HK-2 (cell line): Measurements from ENCODE around the gene DIAPH3.

ENCODE experiments used
- DNase-seq: peaks from one replicate; pipeline ENCODE4 v3.0.0-alpha.2; 2018; ENCODE audit not compliant: unreplicated experiment

The DIAPH3 gene

GRCh38 chr13:59787679-59788078 lies 376.0 kb downstream of the DIAPH3 start:
- no peak for DNase-seq

- no peak for DNase-seq
These were observed 381.0 kb downstream of the DIAPH3 start for GRCh38 chr13:59782696-59783095.

- no peak for DNase-seq
These were observed 383.7 kb downstream of the DIAPH3 start for GRCh38 chr13:59780058-59780457.

- no peak for DNase-seq
These were observed 386.6 kb downstream of the DIAPH3 start for GRCh38 chr13:59776924-59777690.

GRCh38 chr13:59774491-59774971 lies 389.2 kb downstream of the DIAPH3 start:
- DNase-seq, result no peak

- no peak for DNase-seq
These were observed 392.5 kb downstream of the DIAPH3 start for GRCh38 chr13:59771272-59771671.

GRCh38 chr13:59770451-59770850 lies 393.3 kb downstream of the DIAPH3 start:
- DNase-seq, result no peak

- DNase-seq, result no peak
These were observed 397.5 kb downstream of the DIAPH3 start for GRCh38 chr13:59766236-59766635.

GRCh38 chr13:59755632-59756290 lies 408.0 kb downstream of the DIAPH3 start:
- DNase-seq, result no peak

GRCh38 chr13:59754411-59754810 lies 409.3 kb downstream of the DIAPH3 start:
- DNase-seq, result no peak

GRCh38 chr13:59750860-59751259 lies 412.9 kb downstream of the DIAPH3 start:
- no peak for DNase-seq

GRCh38 chr13:59748046-59748445 lies 415.7 kb downstream of the DIAPH3 start:
- DNase-seq, result no peak

GRCh38 chr13:59747529-59747928 lies 416.2 kb downstream of the DIAPH3 start:
- no peak for DNase-seq

- no peak for DNase-seq
These were observed 417.3 kb downstream of the DIAPH3 start for GRCh38 chr13:59746291-59746962.

GRCh38 chr13:59745392-59745788 lies 418.3 kb downstream of the DIAPH3 start:
- DNase-seq, result no peak

GRCh38 chr13:59744747-59745391 lies 418.9 kb downstream of the DIAPH3 start:
- no peak for DNase-seq

- no peak for DNase-seq
These were observed 420.5 kb downstream of the DIAPH3 start for GRCh38 chr13:59743195-59743594.

GRCh38 chr13:59742467-59742866 lies 421.3 kb downstream of the DIAPH3 start:
- no peak for DNase-seq

GRCh38 chr13:59738921-59739320 lies 424.8 kb downstream of the DIAPH3 start:
- no peak for DNase-seq

GRCh38 chr13:59734393-59734792 lies 429.3 kb downstream of the DIAPH3 start:
- DNase-seq, result no peak

GRCh38 chr13:59733744-59734143 lies 430.0 kb downstream of the DIAPH3 start:
- no peak for DNase-seq

- no peak for DNase-seq
These were observed 433.7 kb downstream of the DIAPH3 start for GRCh38 chr13:59730026-59730425.
